Fibroblast of skin of scalp (primary cell): ENCODE results near the gene FGD2. TPM values are rescaled to one million over a fixed set of nuclear protein-coding genes. Genes with fewer than 3 reads are reported as not detected.

Experiments used
- DNase-seq: peaks from one replicate; pipeline ENCODE4 v3.0.0-alpha.2; 2013
- polyA plus RNA-seq, 2 experiments: library from polyadenylated mRNA; unstranded; fragments of 120-200 nt; gene quantifications; one replicate each; pipeline ENCODE4 v1.2.1, GENCODE V29; 2013; ENCODE audit not compliant: insufficient read length in 2 of 2

FGD2 gene
- 0.13 TPM for polyA plus RNA-seq (2013, experiment 1 of 2; ENCODE audit: insufficient read length)
- 0.32 TPM for polyA plus RNA-seq (2013, experiment 2 of 2; ENCODE audit: insufficient read length)

DNA sequence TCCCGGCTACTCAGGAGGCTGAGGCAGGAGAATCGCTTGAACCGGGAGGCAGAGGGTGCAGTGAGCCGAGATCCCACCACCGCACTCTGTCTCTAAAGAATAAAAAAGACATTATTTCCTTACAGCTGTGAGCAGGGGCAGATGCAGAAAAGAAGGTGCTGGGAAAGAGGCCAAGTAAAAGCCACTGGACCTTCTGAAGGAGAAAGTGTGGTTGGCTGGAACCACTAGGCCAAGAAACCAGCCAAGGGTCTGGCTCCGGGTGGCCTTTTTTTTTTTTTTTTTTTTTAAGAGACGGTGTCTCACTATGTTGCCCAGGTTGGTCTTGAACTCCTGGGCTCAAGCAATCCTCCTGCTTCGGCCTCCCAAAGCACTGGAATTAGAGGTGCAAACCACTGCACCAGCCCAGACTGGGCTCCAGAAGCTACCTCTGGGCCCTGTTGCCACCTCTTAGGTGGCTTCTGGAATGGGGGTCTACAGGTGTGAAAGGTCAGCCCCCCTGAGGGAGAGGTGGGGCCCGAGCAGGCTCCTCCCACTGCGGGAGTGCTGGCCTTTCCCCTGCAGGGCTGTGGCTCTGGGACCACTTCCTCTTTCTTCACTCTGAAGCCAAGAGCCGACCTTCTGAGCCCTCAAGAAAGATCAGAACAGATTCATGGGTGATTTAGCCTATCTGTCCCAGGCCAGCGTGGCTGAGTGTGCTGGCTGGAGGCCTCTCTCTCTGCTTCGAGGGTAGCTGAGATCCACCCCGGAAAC lies at the start of gene FGD2:
FGD2 (plus strand) TSS at position 595 of the 750 bp plus-strand sequence. CDS start 163 bp downstream, outside the sequence.
- no peak for DNase-seq

DNA sequence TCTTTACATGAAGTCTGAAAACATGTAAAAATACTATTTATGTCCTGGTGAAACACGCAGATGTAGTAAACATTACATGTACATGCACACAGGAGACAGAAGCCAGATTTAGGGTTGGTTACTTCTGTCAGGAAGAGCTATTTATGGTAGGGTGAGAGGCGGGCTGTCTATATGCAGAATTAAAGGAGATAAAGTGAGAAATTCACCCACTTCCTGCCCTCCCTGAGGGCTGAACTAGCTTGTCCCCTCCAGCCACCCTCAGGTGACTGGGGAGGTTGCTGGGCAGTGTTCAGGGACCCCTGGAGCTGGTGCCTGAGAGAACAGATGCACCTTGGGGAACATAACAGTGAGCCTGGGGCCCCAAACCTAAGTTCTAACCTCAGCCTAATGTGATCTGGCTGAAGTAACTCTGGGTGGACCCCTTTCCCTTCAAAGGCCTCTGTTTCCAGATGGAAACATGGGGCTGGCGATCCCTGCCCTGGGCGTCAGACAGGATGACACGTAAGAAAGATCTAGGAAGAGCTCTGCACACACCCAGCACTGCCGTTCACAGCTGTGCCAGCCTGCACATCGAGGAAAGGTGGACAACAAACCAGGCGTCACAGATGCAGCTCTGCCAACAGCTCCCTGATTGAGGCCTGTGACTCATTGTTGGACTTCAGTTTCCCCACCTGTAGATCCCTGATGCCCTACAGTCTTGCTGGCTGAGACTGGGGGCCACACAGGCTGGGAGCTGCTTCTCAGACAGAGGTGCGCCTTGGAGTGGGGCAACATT lies 49.6 kb upstream of the FGD2 start:
- DNase-seq, result no peak

DNA sequence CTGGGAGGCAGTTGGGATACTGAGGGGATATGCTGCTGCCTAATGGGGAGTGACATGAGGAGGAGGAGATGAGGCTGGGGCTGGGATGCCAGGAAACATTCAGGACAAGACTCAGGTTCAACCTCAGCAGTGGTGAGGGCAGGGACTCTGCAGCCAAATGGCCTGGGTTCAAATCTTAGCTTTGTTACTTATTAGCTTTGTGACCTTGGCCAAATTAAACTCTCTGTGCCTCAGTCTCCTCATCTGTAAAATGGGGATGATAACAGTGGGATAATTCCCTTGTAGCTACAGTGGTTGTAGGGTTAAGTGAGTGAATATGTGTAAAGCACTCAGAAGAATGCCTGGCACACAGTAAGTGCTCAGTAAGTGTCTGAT lies 49.0 kb upstream of the FGD2 start:
- DNase-seq, result no peak

GRCh38 chr6:36957773-36958271 lies 47.6 kb upstream of the FGD2 start:
- DNase-seq, result no peak

DNA sequence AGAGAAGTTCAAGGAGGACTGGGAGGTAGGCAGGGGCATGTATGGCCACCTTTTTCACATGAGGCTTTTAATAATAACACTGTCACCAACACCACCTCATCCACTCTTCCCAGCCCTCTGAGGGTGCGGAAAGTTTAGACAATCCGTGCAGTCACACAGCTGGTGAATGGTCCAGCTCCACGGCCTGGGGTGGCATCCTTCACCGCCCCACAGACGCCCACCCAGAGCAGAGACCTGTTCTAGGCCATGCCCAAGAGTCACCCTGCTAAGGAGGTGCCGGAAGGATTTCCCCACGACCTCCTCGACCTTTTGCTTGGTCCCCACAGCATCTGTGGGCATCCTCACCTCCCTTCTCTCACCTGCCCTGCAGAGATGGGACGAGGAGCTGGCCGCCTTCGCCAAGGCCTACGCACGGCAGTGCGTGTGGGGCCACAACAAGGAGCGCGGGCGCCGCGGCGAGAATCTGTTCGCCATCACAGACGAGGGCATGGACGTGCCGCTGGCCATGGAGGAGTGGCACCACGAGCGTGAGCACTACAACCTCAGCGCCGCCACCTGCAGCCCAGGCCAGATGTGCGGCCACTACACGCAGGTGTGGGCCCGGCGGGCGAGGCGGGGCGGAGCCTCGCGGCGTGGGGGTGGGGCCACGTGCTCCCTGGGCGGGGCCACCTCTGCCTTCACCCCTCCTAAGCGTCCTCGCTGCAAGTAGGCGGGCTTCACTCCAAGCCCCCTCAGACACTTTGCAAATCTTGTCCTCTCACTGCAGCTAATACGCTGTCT lies 46.5 kb upstream of the FGD2 start:
- DNase-seq, result no peak

- no peak for DNase-seq
Measured at GRCh38 chr6:36959555-36960250, 45.8 kb upstream of the FGD2 start.

DNA sequence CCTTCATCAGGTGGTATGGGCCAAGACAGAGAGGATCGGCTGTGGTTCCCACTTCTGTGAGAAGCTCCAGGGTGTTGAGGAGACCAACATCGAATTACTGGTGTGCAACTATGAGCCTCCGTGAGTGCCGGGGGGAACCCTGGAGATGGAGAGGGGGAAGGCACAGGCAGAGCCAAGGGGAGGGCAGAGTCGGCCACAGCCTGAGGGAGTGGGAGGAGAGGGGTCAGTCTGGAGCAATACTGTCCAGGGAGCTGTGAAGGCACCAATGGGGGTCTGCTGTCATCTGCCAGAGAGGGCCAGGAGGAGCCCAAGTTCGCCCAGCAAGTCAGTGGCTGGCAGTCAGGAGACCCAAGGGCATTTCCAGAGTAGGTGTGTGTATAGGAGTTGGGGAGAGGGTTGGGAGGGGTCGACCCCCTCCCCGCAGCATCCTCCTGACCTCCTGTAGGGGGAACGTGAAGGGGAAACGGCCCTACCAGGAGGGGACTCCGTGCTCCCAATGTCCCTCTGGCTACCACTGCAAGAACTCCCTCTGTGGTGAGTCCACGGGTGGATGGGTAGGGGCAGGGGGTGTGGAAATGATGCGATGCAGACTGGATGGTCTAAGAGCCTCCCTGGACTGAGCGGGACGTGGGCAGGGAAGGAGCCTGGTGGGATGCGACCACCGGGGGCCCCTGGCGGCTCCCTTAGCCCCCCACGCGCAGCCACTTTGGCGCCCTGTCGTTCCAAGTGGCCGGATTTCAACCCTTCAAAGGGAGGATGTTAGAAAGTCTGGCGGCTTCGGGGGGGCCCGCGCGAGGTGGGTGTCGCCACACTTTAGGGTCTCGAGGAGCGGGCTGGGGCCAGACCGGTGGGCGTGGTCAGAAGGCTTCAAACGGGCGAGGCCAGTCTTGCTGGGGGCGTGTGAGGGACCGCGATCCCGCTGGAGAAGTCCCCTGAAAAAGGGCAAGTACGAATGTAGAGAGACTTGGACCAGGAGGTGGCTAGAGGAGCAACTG lies 43.7 kb upstream of the FGD2 start:
- no peak for DNase-seq

DNA sequence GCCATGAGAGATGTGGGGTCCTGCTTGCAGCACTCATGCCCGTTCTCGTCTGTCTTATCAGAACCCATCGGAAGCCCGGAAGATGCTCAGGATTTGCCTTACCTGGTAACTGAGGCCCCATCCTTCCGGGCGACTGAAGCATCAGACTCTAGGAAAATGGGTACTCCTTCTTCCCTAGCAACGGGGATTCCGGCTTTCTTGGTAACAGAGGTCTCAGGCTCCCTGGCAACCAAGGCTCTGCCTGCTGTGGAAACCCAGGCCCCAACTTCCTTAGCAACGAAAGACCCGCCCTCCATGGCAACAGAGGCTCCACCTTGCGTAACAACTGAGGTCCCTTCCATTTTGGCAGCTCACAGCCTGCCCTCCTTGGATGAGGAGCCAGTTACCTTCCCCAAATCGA lies 42.6 kb upstream of the FGD2 start:
- peak; percentile 47 for DNase-seq

DNA sequence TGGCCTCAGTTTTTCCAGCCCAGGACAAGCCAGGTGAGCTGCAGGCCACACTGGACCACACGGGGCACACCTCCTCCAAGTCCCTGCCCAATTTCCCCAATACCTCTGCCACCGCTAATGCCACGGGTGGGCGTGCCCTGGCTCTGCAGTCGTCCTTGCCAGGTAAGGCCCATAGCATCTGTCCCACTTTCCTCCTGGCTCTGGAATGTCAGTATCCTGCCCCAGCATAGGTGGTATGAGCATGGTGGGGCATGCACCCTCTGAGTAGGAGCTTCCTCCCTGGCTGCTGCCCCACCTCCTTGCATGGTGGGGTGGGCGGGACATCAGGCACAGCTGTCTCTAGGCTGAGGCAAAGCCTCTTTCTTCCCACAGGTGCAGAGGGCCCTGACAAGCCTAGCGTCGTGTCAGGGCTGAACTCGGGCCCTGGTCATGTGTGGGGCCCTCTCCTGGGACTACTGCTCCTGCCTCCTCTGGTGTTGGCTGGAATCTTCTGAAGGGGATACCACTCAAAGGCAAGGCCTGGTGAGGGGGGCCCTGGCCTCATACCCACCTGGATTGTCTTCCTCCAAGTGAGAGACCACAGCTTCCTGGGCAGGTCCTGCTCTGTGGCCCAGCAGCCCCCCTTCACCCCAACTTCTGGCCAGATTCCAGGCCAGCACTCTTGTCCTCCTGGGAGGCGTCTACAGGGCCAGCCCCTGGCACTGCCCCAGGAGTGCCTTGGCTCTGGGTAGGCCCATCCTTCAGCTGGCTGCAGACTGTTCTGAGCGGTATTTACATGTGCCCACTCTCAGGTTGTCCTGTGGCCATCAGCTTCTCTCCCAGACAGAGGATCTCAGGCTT lies 41.8 kb upstream of the FGD2 start:
- DNase-seq, result peak; percentile 15

GRCh38 chr6:36964349-36964748 lies 41.1 kb upstream of the FGD2 start:
- DNase-seq, result no peak

DNA sequence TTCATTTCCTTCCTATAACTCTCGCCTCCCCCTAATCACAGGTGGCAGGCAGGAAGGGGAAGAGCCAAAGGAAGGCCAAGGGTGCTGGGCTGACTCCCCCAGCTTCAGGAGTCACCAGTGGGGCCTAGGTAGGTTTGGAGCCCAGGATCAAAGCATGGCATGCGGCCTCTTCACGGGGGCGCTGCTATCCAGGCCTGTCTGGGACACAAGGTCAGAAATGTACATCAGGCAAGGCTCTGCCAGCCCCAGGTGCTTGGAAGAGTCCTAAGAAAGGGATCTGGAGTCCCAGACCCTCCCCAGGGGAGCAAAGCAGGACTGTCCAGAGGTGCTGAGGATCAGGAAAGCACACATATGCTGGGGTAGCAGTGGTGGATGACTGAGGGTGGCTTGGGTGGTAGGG lies 40.5 kb upstream of the FGD2 start:
- DNase-seq, result no peak

- no peak for DNase-seq
Measured at GRCh38 chr6:36967301-36967700, 38.2 kb upstream of the FGD2 start.

DNA sequence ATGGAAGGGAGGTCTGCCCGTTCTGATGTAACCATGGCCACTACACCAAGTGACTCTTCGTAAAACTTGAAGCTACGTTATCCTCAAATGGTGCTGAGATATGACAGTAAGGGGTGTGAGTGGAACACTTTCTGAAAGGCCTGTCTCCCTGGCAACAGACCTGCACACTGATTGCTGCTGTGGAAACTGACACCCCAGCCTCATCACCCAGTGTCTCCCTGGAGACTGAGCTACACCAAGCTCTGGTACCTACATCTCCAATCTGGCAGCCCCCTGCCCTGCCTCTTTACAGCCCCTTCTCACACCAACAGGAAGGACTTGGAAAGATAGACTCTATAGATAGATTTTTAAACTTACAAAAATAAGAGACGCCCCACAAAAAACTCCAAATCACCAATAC lies 37.7 kb upstream of the FGD2 start:
- no peak for DNase-seq

DNA sequence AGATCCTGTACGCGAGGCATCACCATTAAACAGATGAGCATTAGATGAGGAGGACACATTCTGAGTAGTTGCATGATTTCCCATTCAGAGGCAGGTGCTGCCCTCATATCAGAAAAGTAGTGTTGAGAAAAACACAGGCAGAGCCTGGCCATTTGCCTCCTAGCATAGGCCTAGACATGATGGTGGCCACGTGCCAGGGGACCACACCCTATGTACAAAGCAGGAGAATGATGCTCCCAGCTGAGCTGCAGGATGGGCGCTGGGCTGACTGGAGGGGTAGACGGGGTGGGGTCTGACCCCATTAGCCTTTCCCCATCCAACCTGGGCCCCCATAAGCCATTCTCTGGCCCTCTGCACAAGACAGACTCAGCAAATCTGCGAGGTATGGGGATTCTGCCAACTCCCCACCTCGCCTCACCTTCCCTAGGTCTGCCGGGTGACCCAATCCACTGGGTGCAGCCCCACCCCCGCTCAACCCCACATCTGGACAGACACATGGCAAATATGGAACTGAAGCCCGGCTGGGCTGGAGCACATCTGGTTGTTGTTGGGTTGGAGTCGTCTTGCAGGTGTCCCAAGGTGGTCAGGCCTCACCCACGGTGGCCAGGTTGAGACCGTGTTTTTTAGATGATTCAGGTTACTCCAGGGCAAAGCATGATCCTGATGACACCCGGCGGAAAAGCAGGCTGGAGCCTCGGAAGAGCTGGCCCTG lies 37.0 kb upstream of the FGD2 start:
- no peak for DNase-seq

DNA sequence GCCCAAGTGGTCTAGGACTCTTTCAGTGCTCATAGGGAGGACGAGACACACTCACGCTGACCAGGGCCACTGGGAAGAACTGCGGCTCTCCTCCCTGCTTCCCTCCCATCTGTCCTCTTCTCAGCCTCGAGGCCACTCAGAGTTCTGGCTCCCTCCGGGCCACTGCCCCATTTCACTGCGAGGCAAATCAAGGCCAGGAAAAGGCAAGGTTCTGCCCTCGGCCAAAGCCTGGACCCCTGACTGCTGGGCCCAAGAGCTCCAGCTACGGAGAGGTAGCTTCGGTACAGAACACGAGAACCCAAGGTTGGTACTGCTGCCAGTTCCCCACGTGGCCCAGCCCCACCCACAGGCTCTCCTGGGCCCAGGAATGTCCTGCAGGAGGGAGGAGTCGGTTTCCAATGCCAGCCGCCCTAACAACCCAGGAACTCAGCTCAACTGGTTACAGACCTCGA lies 36.2 kb upstream of the FGD2 start:
- no peak for DNase-seq

DNA sequence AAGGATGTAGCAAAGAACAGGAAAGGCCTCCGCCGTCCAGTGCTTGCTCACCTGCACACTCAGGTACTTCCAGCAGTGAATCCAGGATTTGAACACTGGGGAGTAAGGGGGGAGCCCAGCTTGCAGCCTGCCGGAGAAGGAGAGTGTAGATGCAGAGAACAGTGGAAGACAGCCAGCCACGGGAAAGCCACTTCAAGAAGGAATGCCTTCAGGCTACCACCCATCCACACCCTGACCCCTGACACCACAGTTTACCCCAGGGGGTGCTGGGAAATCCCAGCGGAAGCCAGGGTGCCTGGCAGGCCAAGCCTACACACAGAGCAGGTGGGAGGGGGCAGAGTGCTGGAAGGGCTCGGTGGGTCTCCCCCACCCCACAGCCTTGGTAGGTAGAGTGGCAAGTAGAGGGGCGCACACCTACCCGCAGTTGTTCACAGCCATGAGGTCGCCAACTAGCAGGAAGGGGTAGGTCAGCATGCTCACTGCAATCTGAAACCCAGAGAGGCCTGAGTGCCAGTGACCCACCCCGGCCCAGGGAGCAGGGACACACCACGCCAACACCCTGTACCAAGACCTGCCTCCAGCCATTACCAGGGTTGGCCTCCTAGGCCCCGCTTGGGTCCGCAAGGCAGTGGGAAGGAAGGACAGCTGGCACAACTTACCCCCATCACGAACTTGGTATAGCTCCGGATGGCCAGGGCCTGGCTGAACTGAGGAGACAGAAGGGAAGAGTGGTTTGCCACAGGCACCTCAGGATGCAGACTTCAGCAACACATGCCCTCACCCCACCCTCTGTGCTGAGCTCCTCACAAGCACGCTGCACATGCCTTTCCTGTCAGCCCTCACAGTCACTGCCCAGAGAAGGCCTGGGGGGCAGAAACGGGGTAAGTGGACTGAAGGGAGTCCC lies 35.2 kb upstream of the FGD2 start:
- no peak for DNase-seq

GRCh38 chr6:36970892-36971842 lies 34.3 kb upstream of the FGD2 start:
- no peak for DNase-seq
